Endodermal cell (in vitro differentiated cells): ENCODE data around the gene NOTCH4. TPM values are rescaled to one million over a fixed set of nuclear protein-coding genes. Genes with fewer than 3 reads are reported as not detected.
"Not testable (repeated sequence)": the region's sequence is repeated elsewhere in the genome, so short reads cannot be mapped to it uniquely, and the experiment has no call there.

Experiments used
- DNase-seq: peaks from one replicate; pipeline ENCODE4 v3.0.0-alpha.2; 2017
- H3K27ac ChIP-seq: 2 replicates; pipeline ENCODE4 v1.5.1; 2013; ENCODE audit warnings: mild to moderate bottlenecking, low read depth, low read length, moderate library complexity
- H3K27me3 ChIP-seq: 2 replicates; pipeline ENCODE4 v1.6.1; 2013; ENCODE audit warnings: mild to moderate bottlenecking, low read length, moderate library complexity; ENCODE audit not compliant: insufficient read depth, control insufficient read depth, poor library complexity, severe bottlenecking
- H3K36me3 ChIP-seq: 2 replicates; pipeline ENCODE4 v1.7.0; 2013; ENCODE audit warnings: mild to moderate bottlenecking, low read length, moderate library complexity; ENCODE audit not compliant: control insufficient read depth, insufficient read depth
- H3K4me1 ChIP-seq: one replicate; pipeline ENCODE4 v1.7.0; 2013; ENCODE audit warnings: low read length; ENCODE audit not compliant: control insufficient read depth, insufficient read depth
- H3K4me3 ChIP-seq: 2 replicates; pipeline ENCODE4 v1.5.1; 2013; ENCODE audit warnings: mild to moderate bottlenecking, low read length, moderate library complexity
- H3K9ac ChIP-seq: 2 replicates; pipeline ENCODE4 v1.6.1; 2013; ENCODE audit warnings: mild to moderate bottlenecking, low read length, moderate library complexity; ENCODE audit not compliant: poor library complexity, severe bottlenecking; ENCODE audit errors: extremely low read depth
- H3K9me3 ChIP-seq: 2 replicates; pipeline ENCODE4 v1.6.1; 2013; ENCODE audit warnings: mild to moderate bottlenecking, low read length, moderate library complexity; ENCODE audit not compliant: control insufficient read depth
- H3K27ac Mint-ChIP-seq: 2 replicates; pipeline ENCODE4 v1.8.0; 2020; ENCODE audit warnings: mixed read lengths
- H3K27me3 Mint-ChIP-seq: 2 replicates; pipeline ENCODE4 v1.8.0; 2021; ENCODE audit warnings: mild to moderate bottlenecking, mixed read lengths; ENCODE audit not compliant: insufficient read depth
- H3K36me3 Mint-ChIP-seq: 2 replicates; pipeline ENCODE4 v1.8.0; 2020; ENCODE audit warnings: low read depth, mixed read lengths
- H3K4me1 Mint-ChIP-seq: 2 replicates; pipeline ENCODE4 v1.8.0; 2020; ENCODE audit warnings: mixed read lengths
- H3K4me3 Mint-ChIP-seq: 2 replicates; pipeline ENCODE4 v1.8.0; 2020; ENCODE audit warnings: mild to moderate bottlenecking, moderate library complexity, mixed read lengths
- H3K9me3 Mint-ChIP-seq: 2 replicates; pipeline ENCODE4 v1.8.0; 2020; ENCODE audit warnings: mild to moderate bottlenecking, mixed read lengths
- WGBS, 2 experiments: methylation state at CpG; one replicate each; pipeline versions ENCODE4 v1.1.5 to v1.1.7; 2013; ENCODE audit warnings: missing lambda C conversion rate in 2 of 2, mixed read lengths in 1 of 2; ENCODE audit not compliant: insufficient coverage in 1 of 2, insufficient read length in 1 of 2; 5-methylcytosine and 5-hydroxymethylcytosine counted together
- total RNA-seq, 2 donors: library from RNA; stranded (reverse); fragmentation: NEBNext Ultra II Directional in 1 of 2; extraction: Animal tissue kit (Norgen Biotek cat#: 25700) in 1 of 2; gene quantifications; 2 replicates in 1 of 2; 3 replicates in 1 of 2; pipeline ENCODE4 v1.2.1, GENCODE V29; 2021
- TF ChIP-seq, protein P1 (sequence below): fragments of 200-600 bp; sonication (generic); conservative IDR thresholded peaks from 2 replicates; pipeline ENCODE4 v1.5.0; 2021; ENCODE audit warnings: antibody characterized with exemption, mild to moderate bottlenecking

The NOTCH4 gene
- total RNA-seq, 2 donors from 2014 or later: 2.1 to 2.5 TPM

DNA sequence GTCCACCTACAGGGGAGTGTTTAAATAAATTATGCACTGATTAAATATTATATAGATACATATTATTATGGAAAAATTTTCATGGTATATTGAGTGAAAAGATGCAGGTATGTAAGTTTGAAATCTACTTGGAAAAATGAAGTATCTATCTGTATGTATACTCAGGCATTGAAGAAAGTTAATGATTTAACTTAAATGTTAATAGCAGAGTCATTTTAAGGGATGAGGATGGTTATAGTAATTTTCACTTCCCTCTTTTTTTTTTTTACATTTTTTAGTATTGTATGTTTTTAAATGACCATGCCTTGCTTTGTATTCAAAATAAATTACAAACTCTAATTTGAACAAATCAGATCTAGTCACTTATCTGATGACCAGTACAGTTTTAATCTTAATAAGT lies 43.2 kb upstream of the NOTCH4 start:
- Mint-ChIP-seq H3K4me1 (no peaks in the 10 kb centered on the region), H3K27me3 (no peaks in the 10 kb centered on the region), H3K9me3 (peaks cover 6% of the 10 kb centered on the region), H3K4me3 (no peak overlapping the region), H3K36me3 (peaks cover 2% of the 10 kb centered on the region), H3K27ac (no peak overlapping the region)
- H3K4me1 ChIP-seq: no peaks in the 10 kb centered on the region
- no peak for DNase-seq
- no peak overlapping the region for H3K27ac ChIP-seq
- no peak overlapping the region for H3K9ac ChIP-seq
- no peak overlapping the region for H3K4me3 ChIP-seq
- TF ChIP-seq, protein P1, sequence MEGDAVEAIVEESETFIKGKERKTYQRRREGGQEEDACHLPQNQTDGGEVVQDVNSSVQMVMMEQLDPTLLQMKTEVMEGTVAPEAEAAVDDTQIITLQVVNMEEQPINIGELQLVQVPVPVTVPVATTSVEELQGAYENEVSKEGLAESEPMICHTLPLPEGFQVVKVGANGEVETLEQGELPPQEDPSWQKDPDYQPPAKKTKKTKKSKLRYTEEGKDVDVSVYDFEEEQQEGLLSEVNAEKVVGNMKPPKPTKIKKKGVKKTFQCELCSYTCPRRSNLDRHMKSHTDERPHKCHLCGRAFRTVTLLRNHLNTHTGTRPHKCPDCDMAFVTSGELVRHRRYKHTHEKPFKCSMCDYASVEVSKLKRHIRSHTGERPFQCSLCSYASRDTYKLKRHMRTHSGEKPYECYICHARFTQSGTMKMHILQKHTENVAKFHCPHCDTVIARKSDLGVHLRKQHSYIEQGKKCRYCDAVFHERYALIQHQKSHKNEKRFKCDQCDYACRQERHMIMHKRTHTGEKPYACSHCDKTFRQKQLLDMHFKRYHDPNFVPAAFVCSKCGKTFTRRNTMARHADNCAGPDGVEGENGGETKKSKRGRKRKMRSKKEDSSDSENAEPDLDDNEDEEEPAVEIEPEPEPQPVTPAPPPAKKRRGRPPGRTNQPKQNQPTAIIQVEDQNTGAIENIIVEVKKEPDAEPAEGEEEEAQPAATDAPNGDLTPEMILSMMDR: no peak
- H3K9me3 ChIP-seq: no peaks in the 10 kb centered on the region
- no peaks in the 10 kb centered on the region for H3K36me3 ChIP-seq
- no peaks in the 10 kb centered on the region for H3K27me3 ChIP-seq

DNA sequence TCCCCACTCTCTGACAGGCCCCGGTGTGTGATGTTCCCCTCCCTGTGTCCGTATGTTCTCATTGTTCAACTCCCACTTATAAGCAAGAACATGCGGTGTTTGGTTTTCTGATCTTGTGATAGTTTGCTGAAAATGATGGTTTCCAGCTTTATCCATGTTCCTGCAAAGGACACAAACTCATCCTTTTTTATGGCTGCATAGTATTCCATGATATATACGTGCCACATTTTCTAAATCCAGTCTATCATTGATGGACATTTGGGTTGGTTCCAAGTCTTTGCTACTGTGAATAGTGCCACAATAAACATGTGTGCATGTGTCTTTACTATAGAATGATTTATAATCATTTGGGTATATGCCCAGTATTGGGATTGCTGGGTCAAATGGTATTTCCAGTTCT lies 33.4 kb upstream of the NOTCH4 start:
- H3K4me3 Mint-ChIP-seq, H3K4me1 ChIP-seq, H3K27me3 ChIP-seq, H3K27ac Mint-ChIP-seq, H3K36me3 Mint-ChIP-seq, H3K4me1 Mint-ChIP-seq, H3K9me3 Mint-ChIP-seq, H3K9ac ChIP-seq, H3K9me3 ChIP-seq, DNase-seq, H3K36me3 ChIP-seq, H3K27ac ChIP-seq, H3K4me3 ChIP-seq: not testable (repeated sequence)
- WGBS, 2 experiments: 95% methylated on average over 4 of the region's 4 CpGs; no CpG with 5 or more reads in 1 of the 2 experiments
- H3K27me3 Mint-ChIP-seq: peaks cover 19% of the 10 kb centered on the region

DNA sequence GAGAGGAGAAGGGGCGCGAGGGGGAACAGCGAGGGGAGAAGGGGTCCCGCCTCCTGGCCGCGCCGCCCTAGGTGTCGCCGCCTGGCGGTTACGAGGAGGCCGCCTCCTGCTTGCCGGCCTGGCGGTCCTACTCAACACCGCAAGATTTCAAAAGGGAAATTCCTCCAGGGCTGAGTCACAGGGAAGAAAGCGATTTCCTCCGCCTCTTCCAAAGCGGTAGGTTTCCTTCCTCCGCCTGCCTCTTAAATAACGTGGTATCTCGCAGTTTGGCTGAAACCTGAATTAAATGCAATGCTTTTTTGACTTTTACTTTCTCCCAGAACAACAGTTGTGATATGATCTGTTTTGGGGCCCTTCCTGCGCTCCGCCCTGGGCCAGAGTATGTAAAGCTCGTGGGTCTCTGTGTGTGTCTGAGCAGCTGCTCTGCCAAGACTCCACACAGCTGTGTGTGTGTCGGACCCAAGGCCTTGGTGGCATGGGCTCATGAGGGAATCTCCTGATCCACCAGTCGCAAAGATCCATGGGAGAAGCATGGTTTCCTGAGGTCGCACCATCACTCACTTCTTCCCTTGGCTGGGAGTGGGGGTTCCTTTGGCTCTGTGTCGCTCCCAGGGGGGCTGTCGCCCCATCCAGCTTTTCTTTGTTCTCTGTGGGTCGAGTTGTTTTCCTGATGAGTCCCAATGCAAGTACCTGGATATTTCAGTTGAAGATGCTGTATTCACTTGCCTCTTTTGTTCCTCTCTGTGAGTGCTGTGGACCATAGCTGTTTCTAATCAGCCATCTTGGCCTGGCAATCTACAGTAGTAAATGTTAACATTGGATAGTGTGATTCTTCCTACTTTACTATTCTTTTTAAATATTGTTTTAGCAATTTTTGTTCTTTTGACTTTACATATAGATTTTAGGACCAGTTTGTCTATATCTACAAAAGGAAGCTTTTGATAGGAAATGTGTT lies 31.6 kb upstream of the NOTCH4 start:
- H3K9ac ChIP-seq: no peak overlapping the region
- H3K36me3 ChIP-seq: no peaks in the 10 kb centered on the region
- no peaks in the 10 kb centered on the region for H3K27me3 ChIP-seq
- Mint-ChIP-seq H3K36me3 (no peaks in the 10 kb centered on the region), H3K9me3 (peaks cover 5% of the 10 kb centered on the region), H3K4me1 (peaks cover 3% of the 10 kb centered on the region), H3K4me3 (peak overlapping the region; percentile 54), H3K27ac (peak overlapping the region; percentile 95), H3K27me3 (peaks cover 21% of the 10 kb centered on the region)
- H3K4me1 ChIP-seq: no peaks in the 10 kb centered on the region
- H3K4me3 ChIP-seq: peak overlapping the region; percentile 48
- H3K27ac ChIP-seq: peak overlapping the region; percentile 63
- peaks cover 5% of the 10 kb centered on the region for H3K9me3 ChIP-seq
- TF ChIP-seq, protein P1: peak; percentile 92
- WGBS, 2 experiments: 23 to 40% methylated on average over 14 to 30 of the region's 30 CpGs
- DNase-seq: peak; percentile 92
